K562 (cell line): ENCODE measurements around the gene TEDDM1. TPM values are rescaled to one million over a fixed set of nuclear protein-coding genes. Genes with fewer than 3 reads are reported as not detected.

Experiments used
- ARID3A ChIP-seq: IDR thresholded peaks from 2 replicates; pipeline ENCODE4 v1.6.1; 2012; ENCODE audit warnings: low read depth, low read length, improper control_type of control experiment, borderline replicate concordance
- BCLAF1 ChIP-seq, 2 experiments: fragments of 450-650 bp in 1 of 2; IDR thresholded peaks; 2 replicates each; pipeline ENCODE4 v1.6.1; 2011 to 2017; ENCODE audit warnings: low read depth in 2 of 2, antibody characterized with exemption in 1 of 2, borderline replicate concordance in 1 of 2, low read length in 1 of 2, mild to moderate bottlenecking in 1 of 2, mixed read lengths in 1 of 2; ENCODE audit not compliant: control insufficient read depth in 1 of 2
- CC2D1A ChIP-seq: fragments of 450-650 bp; IDR thresholded peaks from 2 replicates; pipeline ENCODE4 v1.6.1; 2017; ENCODE audit warnings: mild to moderate bottlenecking
- CCNT2 ChIP-seq: IDR thresholded peaks from 2 replicates; pipeline ENCODE4 v1.6.1; 2011; ENCODE audit warnings: borderline replicate concordance, low read depth, mild to moderate bottlenecking, moderate library complexity, mixed read lengths, low read length; ENCODE audit not compliant: insufficient read length; ENCODE audit errors: extremely low read depth
- MCM7 ChIP-seq, 2 experiments: fragments of 450-650 bp; IDR thresholded peaks; 2 replicates each; pipeline ENCODE4 v1.6.1; 2016 to 2018
- MED1 ChIP-seq: sonication (generic); formaldehyde crosslinking; IDR thresholded peaks from 2 replicates; pipeline ENCODE4 v1.8.1; 2023; ENCODE audit warnings: missing genetic modification reagents, borderline replicate concordance
- PHF21A ChIP-seq: fragments of 450-650 bp; IDR thresholded peaks from 2 replicates; pipeline ENCODE4 v1.6.1; 2017; ENCODE audit warnings: low read depth, borderline replicate concordance
- RBFOX2 ChIP-seq: fragments of 200-400 bp; formaldehyde crosslinking; IDR thresholded peaks from 2 replicates; pipeline ENCODE4 v1.6.1; 2017; ENCODE audit warnings: low read depth, mild to moderate bottlenecking, low read length, moderate library complexity
- REST ChIP-seq, 2 experiments: fragments of 450-650 bp; formaldehyde crosslinking in 1 of 2; IDR thresholded peaks; 2 replicates each; pipeline versions ENCODE4 v1.4.0 to v1.6.1; 2014 to 2020; ENCODE audit warnings: mild to moderate bottlenecking in 2 of 2, borderline replicate concordance in 1 of 2, low read depth in 1 of 2
- ZNF696 ChIP-seq: fragments of 250-450 bp; sonication (Bioruptor Pico); conservative IDR thresholded peaks from 2 replicates; pipeline ENCODE4 v1.4.0; 2020; ENCODE audit warnings: mild to moderate bottlenecking, moderate library complexity
- ZNF740 ChIP-seq, 3 experiments: fragments of 200-800 bp in 1 of 3; sonication (Bioruptor generic) in 1 of 3; sonication (generic) in 1 of 3; formaldehyde crosslinking in 1 of 3; IDR thresholded peaks; 2 replicates each; pipeline versions ENCODE4 v1.6.1 to v1.8.0; 2016 to 2022; ENCODE audit warnings: mild to moderate bottlenecking in 2 of 3, missing compliant biosample characterization in 2 of 3, missing genetic modification characterization in 2 of 3, missing genetic modification reagents in 1 of 3
- polyA plus RNA-seq, 8 experiments: library from polyadenylated mRNA; depleted of rRNA in 4 of 8; stranded (reverse) in 5 of 8; unstranded in 3 of 8; fragments of >200 nt; fragmentation: Nextera tagmentation in 2 of 8; fragmentation: Illumina TruSeq in 1 of 8; extraction: Ambion mirVana in 2 of 8; extraction: Trizol in 1 of 8; gene quantifications; 2 replicates each; pipeline versions ENCODE4 v1.2.1 to v1.2.3, GENCODE V29; 2011 to 2014; ENCODE audit warnings: inconsistent platforms in 1 of 8, missing spikeins in 1 of 8
- total RNA-seq, 7 experiments: library from RNA; depleted of rRNA in 6 of 7; stranded (reverse); fragments of >200 nt in 6 of 7; fragmentation: Illumina TruSeq in 2 of 7; extraction: Trizol in 2 of 7; gene quantifications; 2 replicates each; pipeline versions ENCODE4 v1.2.1 to v1.2.3, GENCODE V29; 2011 to 2021; ENCODE audit warnings: low replicate concordance in 1 of 7

The TEDDM1 gene
- total and polyA plus RNA-seq, 9 of the 15 experiments (the other 6 are each of a cell fraction or from before 2014, with no cell fraction given) = not detected

- TF ChIP-seq REST (IDR thresholded peaks at IDR 0.05; ENCODE audit: borderline replicate concordance) = peak; percentile 37
- peak; percentile 76; the same call in 1 of the 2 replicates for TF ChIP-seq REST (CRISPR knock-in tag; IDR thresholded peaks at IDR 0.05; ENCODE audit: low read depth)
- TF ChIP-seq MED1 (CRISPR knock-in tag) = no peak
- TF ChIP-seq BCLAF1 (IDR thresholded peaks at IDR 0.05; ENCODE audit: borderline replicate concordance in 1 of 2, control insufficient read depth in 1 of 2, low read depth in 2 of 2, low read length in 1 of 2) = peak in 1 of 2 experiments; percentile 54; a peak in 1 of 4 replicates
- peak; percentile 96 for TF ChIP-seq CCNT2
- no peak for TF ChIP-seq ARID3A
- no peak for TF ChIP-seq ZNF696
- TF ChIP-seq CC2D1A = no peak
- TF ChIP-seq ZNF740 (CRISPR knock-in tag; IDR thresholded peaks at IDR 0.05) = no peak; the same call in 1 of the 2 replicates
- TF ChIP-seq ZNF740 (tag; IDR thresholded peaks at IDR 0.05) = peak in 1 of 2 experiments; percentile 34; a peak in 1 of 4 replicates
- peak; percentile 50; the same call in 1 of the 2 replicates for TF ChIP-seq PHF21A
- peak; percentile 96 for TF ChIP-seq RBFOX2
- no peak for TF ChIP-seq MCM7 (IDR thresholded peaks at IDR 0.05)
These were observed 9.0 kb downstream of the TEDDM1 start, which contains the start of gene GLUL (continued) for GRCh38 chr1:182391362-182392049.
